Esophagus muscularis mucosa (tissue), 4 donors: ENCODE measurements around the gene MYO16.

Experiments
- EP300 ChIP-seq: sonication (generic); formaldehyde crosslinking; IDR thresholded peaks from one replicate; pipeline ENCODE4 v1.6.1; 2017; ENCODE audit warnings: antibody characterized with exemption
- POLR2A ChIP-seq: fragments of 450-650 bp; IDR thresholded peaks from one replicate; pipeline ENCODE4 v1.6.1; 2017; ENCODE audit warnings: antibody characterized with exemption, moderate library complexity, mild to moderate bottlenecking, low read depth
- TF ChIP-seq, protein P1 (sequence below), 3 experiments: fragments of 200-600 bp in 2 of 3; fragments of 450-650 bp in 1 of 3; sonication (generic) in 2 of 3; IDR thresholded peaks; one replicate each; pipeline ENCODE4 v1.5.1; 2017 to 2019; ENCODE audit warnings: antibody characterized with exemption in 3 of 3, mild to moderate bottlenecking in 2 of 3, moderate library complexity in 1 of 3

DNA sequence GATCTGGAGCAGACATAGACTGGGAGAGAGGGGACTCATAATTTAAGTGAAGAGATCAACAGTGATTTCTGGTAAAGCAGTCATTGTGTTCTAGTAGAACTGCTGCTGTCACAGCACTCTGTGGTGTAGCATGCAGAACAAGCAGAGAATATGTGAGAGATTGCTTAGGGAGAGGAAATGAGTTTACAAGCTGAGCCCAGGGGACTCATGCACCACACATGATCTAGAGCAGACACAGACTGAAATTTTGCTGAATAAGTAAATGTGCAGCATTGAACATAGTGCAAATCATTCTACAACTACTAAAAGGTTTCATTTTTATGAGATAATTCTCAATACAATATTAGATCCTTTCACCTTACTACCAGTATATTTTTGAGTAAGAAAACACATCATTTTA, 125.7 kb downstream of the MYO16 start:
- TF ChIP-seq POLR2A (no peak), EP300 (no peak)
- TF ChIP-seq, protein P1, sequence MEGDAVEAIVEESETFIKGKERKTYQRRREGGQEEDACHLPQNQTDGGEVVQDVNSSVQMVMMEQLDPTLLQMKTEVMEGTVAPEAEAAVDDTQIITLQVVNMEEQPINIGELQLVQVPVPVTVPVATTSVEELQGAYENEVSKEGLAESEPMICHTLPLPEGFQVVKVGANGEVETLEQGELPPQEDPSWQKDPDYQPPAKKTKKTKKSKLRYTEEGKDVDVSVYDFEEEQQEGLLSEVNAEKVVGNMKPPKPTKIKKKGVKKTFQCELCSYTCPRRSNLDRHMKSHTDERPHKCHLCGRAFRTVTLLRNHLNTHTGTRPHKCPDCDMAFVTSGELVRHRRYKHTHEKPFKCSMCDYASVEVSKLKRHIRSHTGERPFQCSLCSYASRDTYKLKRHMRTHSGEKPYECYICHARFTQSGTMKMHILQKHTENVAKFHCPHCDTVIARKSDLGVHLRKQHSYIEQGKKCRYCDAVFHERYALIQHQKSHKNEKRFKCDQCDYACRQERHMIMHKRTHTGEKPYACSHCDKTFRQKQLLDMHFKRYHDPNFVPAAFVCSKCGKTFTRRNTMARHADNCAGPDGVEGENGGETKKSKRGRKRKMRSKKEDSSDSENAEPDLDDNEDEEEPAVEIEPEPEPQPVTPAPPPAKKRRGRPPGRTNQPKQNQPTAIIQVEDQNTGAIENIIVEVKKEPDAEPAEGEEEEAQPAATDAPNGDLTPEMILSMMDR (IDR thresholded peaks at IDR 0.05), result no peak
